Femur (tissue), 1 donor: ENCODE results near the gene PRR5.
A peak's percentile ranks its signal among the peaks of the same experiment; 100 is the strongest.
"Not testable (repeated sequence)": the region's sequence is repeated elsewhere in the genome, so short reads cannot be mapped to it uniquely, and the experiment has no call there.

ENCODE experiments used
- DNase-seq: peaks from one replicate; pipeline ENCODE4 v3.0.0-alpha.2; 2017

The PRR5 gene

GRCh38 chr22:44676066-44676440 is 26.0 kb upstream of the PRR5 start:
- DNase-seq = not testable (repeated sequence)

GRCh38 chr22:44676441-44677352 is 25.3 kb upstream of the PRR5 start:
- peak; percentile 44 for DNase-seq

GRCh38 chr22:44677353-44677840 is 24.6 kb upstream of the PRR5 start:
- no peak for DNase-seq

- DNase-seq = no peak
Measured at GRCh38 chr22:44677871-44678555, 24.0 kb upstream of the PRR5 start.

GRCh38 chr22:44678556-44679305 is 23.3 kb upstream of the PRR5 start:
- no peak for DNase-seq

GRCh38 chr22:44679306-44679647 is 22.7 kb upstream of the PRR5 start:
- not testable (repeated sequence) for DNase-seq

GRCh38 chr22:44680058-44680457 is 21.9 kb upstream of the PRR5 start:
- DNase-seq = no peak

- no peak for DNase-seq
Measured at GRCh38 chr22:44680481-44680894, 21.5 kb upstream of the PRR5 start.

GRCh38 chr22:44682556-44683168 is 19.3 kb upstream of the PRR5 start:
- DNase-seq = no peak

GRCh38 chr22:44683237-44683636 is 18.8 kb upstream of the PRR5 start:
- DNase-seq = no peak

- DNase-seq = no peak
Measured at GRCh38 chr22:44683881-44684280, 18.1 kb upstream of the PRR5 start.

GRCh38 chr22:44684506-44685383 is 17.3 kb upstream of the PRR5 start:
- DNase-seq = peak; percentile 87

GRCh38 chr22:44685384-44686056 is 16.5 kb upstream of the PRR5 start:
- DNase-seq = no peak

GRCh38 chr22:44686873-44687600 is 15.0 kb upstream of the PRR5 start:
- no peak for DNase-seq

- no peak for DNase-seq
Measured at GRCh38 chr22:44689173-44689572, 12.8 kb upstream of the PRR5 start.

GRCh38 chr22:44689915-44690524 is 12.0 kb upstream of the PRR5 start:
- DNase-seq = no peak

GRCh38 chr22:44691796-44692661 is 10.0 kb upstream of the PRR5 start:
- no peak for DNase-seq

GRCh38 chr22:44692662-44693007 is 9.4 kb upstream of the PRR5 start:
- DNase-seq = no peak

GRCh38 chr22:44693145-44693544 is 8.9 kb upstream of the PRR5 start:
- DNase-seq = no peak
